GM23338 (cell line): Measurements from ENCODE around the gene TCTN3. TPM values are rescaled to one million over a fixed set of nuclear protein-coding genes. Genes with fewer than 3 reads are reported as not detected.

Experiments
- ATAC-seq: fragments of 200-7000 bp; cut with Tn5 transposase; 3 replicates; pipeline ENCODE4 v1.9.1; 2020
- DNase-seq: peaks from one replicate; pipeline ENCODE4 v3.0.0-alpha.2; 2015; ENCODE audit warnings: low spot score
- H2AFZ ChIP-seq: fragments of 200-600 bp; sonication (generic); 2 replicates; pipeline ENCODE4 v1.8.0; 2016; ENCODE audit warnings: antibody characterized with exemption, mild to moderate bottlenecking, moderate library complexity
- H3F3A ChIP-seq: fragments of 200-600 bp; sonication (generic); replicated peaks from 2 replicates; pipeline ENCODE4 v1.8.0; 2017; ENCODE audit warnings: antibody characterized with exemption, mixed run types, low read depth
- H3K27ac ChIP-seq: fragments of 200-600 bp; sonication (generic); 2 replicates; pipeline ENCODE4 v1.6.1; 2016; ENCODE audit warnings: low read depth
- H3K27me3 ChIP-seq: fragments of 200-600 bp; sonication (generic); 2 replicates; pipeline ENCODE4 v1.8.0; 2016; ENCODE audit warnings: mild to moderate bottlenecking, mixed run types, moderate library complexity; ENCODE audit not compliant: insufficient read depth
- H3K36me3 ChIP-seq: fragments of 200-600 bp; sonication (generic); 2 replicates; pipeline ENCODE4 v1.8.0; 2016; ENCODE audit warnings: mild to moderate bottlenecking; ENCODE audit not compliant: insufficient read depth
- H3K4me1 ChIP-seq: fragments of 200-600 bp; sonication (generic); 2 replicates; pipeline ENCODE4 v1.8.0; 2016; ENCODE audit warnings: mild to moderate bottlenecking, moderate library complexity; ENCODE audit not compliant: insufficient read depth
- H3K4me2 ChIP-seq: fragments of 200-600 bp; sonication (generic); 2 replicates; pipeline ENCODE4 v1.7.1; 2017; ENCODE audit warnings: mixed run types
- H3K4me3 ChIP-seq: fragments of 200-600 bp; sonication (generic); 2 replicates; pipeline ENCODE4 v1.6.1; 2016; ENCODE audit warnings: mixed run types
- H3K79me2 ChIP-seq: fragments of 200-600 bp; sonication (generic); replicated peaks from 2 replicates; pipeline ENCODE4 v1.8.0; 2017; ENCODE audit warnings: mild to moderate bottlenecking; ENCODE audit not compliant: insufficient read depth
- H3K9me2 ChIP-seq: fragments of 200-600 bp; sonication (generic); 2 replicates; pipeline ENCODE4 v1.8.0; 2017; ENCODE audit not compliant: insufficient read depth
- H4K20me1 ChIP-seq: fragments of 200-600 bp; sonication (generic); replicated peaks from 2 replicates; pipeline ENCODE4 v1.8.0; 2017; ENCODE audit warnings: mild to moderate bottlenecking; ENCODE audit not compliant: insufficient read depth
- H3K27ac Mint-ChIP-seq: 2 replicates; pipeline ENCODE4 v1.8.0; 2020; ENCODE audit warnings: inconsistent platforms, mild to moderate bottlenecking, moderate library complexity, mixed read lengths
- H3K27me3 Mint-ChIP-seq: 3 replicates; pipeline ENCODE4 v1.8.0; 2022; ENCODE audit warnings: low read depth, mild to moderate bottlenecking, moderate library complexity, mixed read lengths, inconsistent platforms; ENCODE audit not compliant: insufficient read depth, poor library complexity
- H3K36me3 Mint-ChIP-seq: 3 replicates; pipeline ENCODE4 v1.8.0; 2021; ENCODE audit warnings: low read depth, mild to moderate bottlenecking, inconsistent platforms, moderate library complexity, mixed read lengths
- H3K4me1 Mint-ChIP-seq: 3 replicates; pipeline ENCODE4 v1.8.0; 2020; ENCODE audit warnings: mild to moderate bottlenecking, inconsistent platforms, mixed read lengths
- H3K4me3 Mint-ChIP-seq: 3 replicates; pipeline ENCODE4 v1.8.0; 2021; ENCODE audit warnings: moderate library complexity, mild to moderate bottlenecking, inconsistent platforms, mixed read lengths
- H3K9me3 Mint-ChIP-seq: 3 replicates; pipeline ENCODE4 v1.8.0; 2020; ENCODE audit warnings: moderate library complexity, mild to moderate bottlenecking, inconsistent platforms, mixed read lengths
- EZH2 ChIP-seq: fragments of 200-600 bp; sonication (generic); IDR thresholded peaks from one replicate; pipeline ENCODE4 v1.8.0; 2017; ENCODE audit warnings: antibody characterized with exemption, mild to moderate bottlenecking, low read depth; ENCODE audit not compliant: unreplicated experiment
- EZH2phosphoT487 ChIP-seq: fragments of 200-600 bp; sonication (generic); IDR thresholded peaks from one replicate; pipeline ENCODE4 v1.8.1; 2018; ENCODE audit warnings: antibody characterized with exemption; ENCODE audit not compliant: unreplicated experiment
- JUNB ChIP-seq: IDR thresholded peaks from one replicate; pipeline ENCODE4 v1.6.1; 2016; ENCODE audit warnings: antibody characterized with exemption; ENCODE audit not compliant: unreplicated experiment
- NANOG ChIP-seq: IDR thresholded peaks from 2 replicates; pipeline ENCODE4 v1.6.1; 2016; ENCODE audit warnings: antibody characterized with exemption, borderline replicate concordance
- POLR2AphosphoS5 ChIP-seq: IDR thresholded peaks from 2 replicates; pipeline ENCODE4 v1.6.1; 2016; ENCODE audit warnings: antibody characterized with exemption, low read depth
- STAT1 ChIP-seq: IDR thresholded peaks from one replicate; pipeline ENCODE4 v1.6.1; 2016; ENCODE audit warnings: antibody characterized with exemption; ENCODE audit not compliant: unreplicated experiment
- ZNF114 ChIP-seq: fragments of 250-450 bp; sonication (Bioruptor Pico); IDR thresholded peaks from 2 replicates; pipeline ENCODE4 v1.5.0; 2020; ENCODE audit warnings: mild to moderate bottlenecking, moderate library complexity
- polyA plus RNA-seq: library from polyadenylated mRNA; unstranded; fragments of >200 nt; fragmentation: Nextera tagmentation; extraction: Ambion mirVana; gene quantifications from 2 replicates; pipeline ENCODE4 v1.2.1, GENCODE V29; 2016
- total RNA-seq: library from RNA; depleted of rRNA; stranded (reverse); fragments of >200 nt; shearing (Covaris generic); gene quantifications from 2 replicates; pipeline ENCODE4 v1.2.3, GENCODE V29; 2014
- TF ChIP-seq, protein P1 (sequence below): IDR thresholded peaks from 2 replicates; pipeline ENCODE4 v1.6.1; 2016; ENCODE audit warnings: antibody characterized with exemption
- TF ChIP-seq, protein P2 (sequence below): IDR thresholded peaks from one replicate; pipeline ENCODE4 v1.6.1; 2018; ENCODE audit warnings: antibody characterized with exemption; ENCODE audit not compliant: unreplicated experiment
- TF ChIP-seq, protein P3 (sequence below): fragments of 250-450 bp; sonication (Bioruptor Pico); IDR thresholded peaks from 2 replicates; pipeline ENCODE4 v1.5.0; 2020; ENCODE audit warnings: mild to moderate bottlenecking, moderate library complexity

The TCTN3 gene
- total and polyA plus RNA-seq, 2 experiments from 2014 or later, result 29.7 to 32.4 TPM

DNA sequence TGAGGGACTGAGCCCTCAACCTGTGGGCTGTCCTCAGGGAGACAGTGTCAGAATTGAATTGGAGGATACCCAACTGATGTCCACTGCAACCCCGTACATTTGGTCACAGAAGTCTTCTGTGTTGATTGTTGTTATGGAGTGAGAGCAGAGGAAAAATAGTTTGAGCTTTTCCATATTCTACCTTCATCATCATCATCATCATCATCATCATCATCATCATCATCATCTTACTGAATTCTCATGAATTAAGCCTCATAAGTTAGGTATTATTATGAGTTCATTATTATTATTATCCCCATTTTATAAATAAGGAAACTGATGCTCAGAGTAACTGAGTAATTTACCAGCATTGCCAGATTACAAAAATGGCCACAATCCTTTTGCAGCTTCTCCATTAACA is 45.6 kb downstream of the TCTN3 start:
- H3K36me3 Mint-ChIP-seq, result peaks cover 59% of the 10 kb centered on the region
- H3K4me3 Mint-ChIP-seq, result no peak overlapping the region
- TF ChIP-seq, protein P1, sequence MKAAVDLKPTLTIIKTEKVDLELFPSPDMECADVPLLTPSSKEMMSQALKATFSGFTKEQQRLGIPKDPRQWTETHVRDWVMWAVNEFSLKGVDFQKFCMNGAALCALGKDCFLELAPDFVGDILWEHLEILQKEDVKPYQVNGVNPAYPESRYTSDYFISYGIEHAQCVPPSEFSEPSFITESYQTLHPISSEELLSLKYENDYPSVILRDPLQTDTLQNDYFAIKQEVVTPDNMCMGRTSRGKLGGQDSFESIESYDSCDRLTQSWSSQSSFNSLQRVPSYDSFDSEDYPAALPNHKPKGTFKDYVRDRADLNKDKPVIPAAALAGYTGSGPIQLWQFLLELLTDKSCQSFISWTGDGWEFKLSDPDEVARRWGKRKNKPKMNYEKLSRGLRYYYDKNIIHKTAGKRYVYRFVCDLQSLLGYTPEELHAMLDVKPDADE, result no peak
- TF ChIP-seq EZH2 (no peak), POLR2AphosphoS5 (no peak)

DNA sequence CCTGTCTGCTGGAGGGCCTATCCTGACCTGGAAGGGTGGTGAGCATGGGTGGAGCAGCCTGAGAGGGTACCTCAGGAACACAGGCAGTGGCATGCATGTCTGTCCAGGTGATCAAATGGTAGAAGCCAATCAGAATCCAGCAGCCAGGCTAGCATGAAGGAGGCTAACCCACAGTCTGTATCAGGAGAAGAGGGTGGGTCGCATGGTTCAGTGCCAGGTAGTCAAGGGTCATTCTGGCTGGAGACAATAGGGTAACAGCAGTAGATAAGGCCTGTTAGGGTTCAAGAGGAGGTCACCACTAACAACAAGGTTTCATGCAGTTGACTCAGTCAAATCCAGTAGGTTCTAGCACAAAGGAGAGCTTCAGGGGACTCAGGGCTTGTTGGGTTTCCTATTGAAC is 47.6 kb downstream of the TCTN3 start:
- ATAC-seq (no peak), DNase-seq (no peak)
- H3K27ac ChIP-seq, result no peak overlapping the region
- Mint-ChIP-seq H3K27ac (no peak overlapping the region), H3K4me3 (no peak overlapping the region), H3K4me1 (peaks cover 8% of the 10 kb centered on the region; the same call in 2 of the 3 replicates), H3K9me3 (no peaks in the 10 kb centered on the region; the same call in 1 of the 3 replicates), H3K27me3 (no peaks in the 10 kb centered on the region), H3K36me3 (peaks cover 51% of the 10 kb centered on the region)
- no peak overlapping the region for H3K4me3 ChIP-seq
- no peak overlapping the region for H2AFZ ChIP-seq
- no peaks in the 10 kb centered on the region for H3F3A ChIP-seq
- 0 out of 2 replicates have a peak, but pooled peaks cover 7% of the 10 kb centered on the region for H3K4me1 ChIP-seq
- no peaks in the 10 kb centered on the region for H3K9me2 ChIP-seq
- peaks cover 7% of the 10 kb centered on the region for H4K20me1 ChIP-seq
- H3K79me2 ChIP-seq, result peaks cover 42% of the 10 kb centered on the region
- H3K36me3 ChIP-seq, result 0 out of 2 replicates have a peak, but pooled peaks cover 19% of the 10 kb centered on the region
- H3K4me2 ChIP-seq, result no peak overlapping the region
- no peaks in the 10 kb centered on the region for H3K27me3 ChIP-seq
- TF ChIP-seq JUNB, result no peak
- TF ChIP-seq EZH2phosphoT487, result no peak
- TF ChIP-seq, protein P1, result no peak
- TF ChIP-seq EZH2, result no peak
- TF ChIP-seq NANOG, result no peak
- TF ChIP-seq, protein P2, sequence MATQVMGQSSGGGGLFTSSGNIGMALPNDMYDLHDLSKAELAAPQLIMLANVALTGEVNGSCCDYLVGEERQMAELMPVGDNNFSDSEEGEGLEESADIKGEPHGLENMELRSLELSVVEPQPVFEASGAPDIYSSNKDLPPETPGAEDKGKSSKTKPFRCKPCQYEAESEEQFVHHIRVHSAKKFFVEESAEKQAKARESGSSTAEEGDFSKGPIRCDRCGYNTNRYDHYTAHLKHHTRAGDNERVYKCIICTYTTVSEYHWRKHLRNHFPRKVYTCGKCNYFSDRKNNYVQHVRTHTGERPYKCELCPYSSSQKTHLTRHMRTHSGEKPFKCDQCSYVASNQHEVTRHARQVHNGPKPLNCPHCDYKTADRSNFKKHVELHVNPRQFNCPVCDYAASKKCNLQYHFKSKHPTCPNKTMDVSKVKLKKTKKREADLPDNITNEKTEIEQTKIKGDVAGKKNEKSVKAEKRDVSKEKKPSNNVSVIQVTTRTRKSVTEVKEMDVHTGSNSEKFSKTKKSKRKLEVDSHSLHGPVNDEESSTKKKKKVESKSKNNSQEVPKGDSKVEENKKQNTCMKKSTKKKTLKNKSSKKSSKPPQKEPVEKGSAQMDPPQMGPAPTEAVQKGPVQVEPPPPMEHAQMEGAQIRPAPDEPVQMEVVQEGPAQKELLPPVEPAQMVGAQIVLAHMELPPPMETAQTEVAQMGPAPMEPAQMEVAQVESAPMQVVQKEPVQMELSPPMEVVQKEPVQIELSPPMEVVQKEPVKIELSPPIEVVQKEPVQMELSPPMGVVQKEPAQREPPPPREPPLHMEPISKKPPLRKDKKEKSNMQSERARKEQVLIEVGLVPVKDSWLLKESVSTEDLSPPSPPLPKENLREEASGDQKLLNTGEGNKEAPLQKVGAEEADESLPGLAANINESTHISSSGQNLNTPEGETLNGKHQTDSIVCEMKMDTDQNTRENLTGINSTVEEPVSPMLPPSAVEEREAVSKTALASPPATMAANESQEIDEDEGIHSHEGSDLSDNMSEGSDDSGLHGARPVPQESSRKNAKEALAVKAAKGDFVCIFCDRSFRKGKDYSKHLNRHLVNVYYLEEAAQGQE, result no peak
- TF ChIP-seq, protein P3, sequence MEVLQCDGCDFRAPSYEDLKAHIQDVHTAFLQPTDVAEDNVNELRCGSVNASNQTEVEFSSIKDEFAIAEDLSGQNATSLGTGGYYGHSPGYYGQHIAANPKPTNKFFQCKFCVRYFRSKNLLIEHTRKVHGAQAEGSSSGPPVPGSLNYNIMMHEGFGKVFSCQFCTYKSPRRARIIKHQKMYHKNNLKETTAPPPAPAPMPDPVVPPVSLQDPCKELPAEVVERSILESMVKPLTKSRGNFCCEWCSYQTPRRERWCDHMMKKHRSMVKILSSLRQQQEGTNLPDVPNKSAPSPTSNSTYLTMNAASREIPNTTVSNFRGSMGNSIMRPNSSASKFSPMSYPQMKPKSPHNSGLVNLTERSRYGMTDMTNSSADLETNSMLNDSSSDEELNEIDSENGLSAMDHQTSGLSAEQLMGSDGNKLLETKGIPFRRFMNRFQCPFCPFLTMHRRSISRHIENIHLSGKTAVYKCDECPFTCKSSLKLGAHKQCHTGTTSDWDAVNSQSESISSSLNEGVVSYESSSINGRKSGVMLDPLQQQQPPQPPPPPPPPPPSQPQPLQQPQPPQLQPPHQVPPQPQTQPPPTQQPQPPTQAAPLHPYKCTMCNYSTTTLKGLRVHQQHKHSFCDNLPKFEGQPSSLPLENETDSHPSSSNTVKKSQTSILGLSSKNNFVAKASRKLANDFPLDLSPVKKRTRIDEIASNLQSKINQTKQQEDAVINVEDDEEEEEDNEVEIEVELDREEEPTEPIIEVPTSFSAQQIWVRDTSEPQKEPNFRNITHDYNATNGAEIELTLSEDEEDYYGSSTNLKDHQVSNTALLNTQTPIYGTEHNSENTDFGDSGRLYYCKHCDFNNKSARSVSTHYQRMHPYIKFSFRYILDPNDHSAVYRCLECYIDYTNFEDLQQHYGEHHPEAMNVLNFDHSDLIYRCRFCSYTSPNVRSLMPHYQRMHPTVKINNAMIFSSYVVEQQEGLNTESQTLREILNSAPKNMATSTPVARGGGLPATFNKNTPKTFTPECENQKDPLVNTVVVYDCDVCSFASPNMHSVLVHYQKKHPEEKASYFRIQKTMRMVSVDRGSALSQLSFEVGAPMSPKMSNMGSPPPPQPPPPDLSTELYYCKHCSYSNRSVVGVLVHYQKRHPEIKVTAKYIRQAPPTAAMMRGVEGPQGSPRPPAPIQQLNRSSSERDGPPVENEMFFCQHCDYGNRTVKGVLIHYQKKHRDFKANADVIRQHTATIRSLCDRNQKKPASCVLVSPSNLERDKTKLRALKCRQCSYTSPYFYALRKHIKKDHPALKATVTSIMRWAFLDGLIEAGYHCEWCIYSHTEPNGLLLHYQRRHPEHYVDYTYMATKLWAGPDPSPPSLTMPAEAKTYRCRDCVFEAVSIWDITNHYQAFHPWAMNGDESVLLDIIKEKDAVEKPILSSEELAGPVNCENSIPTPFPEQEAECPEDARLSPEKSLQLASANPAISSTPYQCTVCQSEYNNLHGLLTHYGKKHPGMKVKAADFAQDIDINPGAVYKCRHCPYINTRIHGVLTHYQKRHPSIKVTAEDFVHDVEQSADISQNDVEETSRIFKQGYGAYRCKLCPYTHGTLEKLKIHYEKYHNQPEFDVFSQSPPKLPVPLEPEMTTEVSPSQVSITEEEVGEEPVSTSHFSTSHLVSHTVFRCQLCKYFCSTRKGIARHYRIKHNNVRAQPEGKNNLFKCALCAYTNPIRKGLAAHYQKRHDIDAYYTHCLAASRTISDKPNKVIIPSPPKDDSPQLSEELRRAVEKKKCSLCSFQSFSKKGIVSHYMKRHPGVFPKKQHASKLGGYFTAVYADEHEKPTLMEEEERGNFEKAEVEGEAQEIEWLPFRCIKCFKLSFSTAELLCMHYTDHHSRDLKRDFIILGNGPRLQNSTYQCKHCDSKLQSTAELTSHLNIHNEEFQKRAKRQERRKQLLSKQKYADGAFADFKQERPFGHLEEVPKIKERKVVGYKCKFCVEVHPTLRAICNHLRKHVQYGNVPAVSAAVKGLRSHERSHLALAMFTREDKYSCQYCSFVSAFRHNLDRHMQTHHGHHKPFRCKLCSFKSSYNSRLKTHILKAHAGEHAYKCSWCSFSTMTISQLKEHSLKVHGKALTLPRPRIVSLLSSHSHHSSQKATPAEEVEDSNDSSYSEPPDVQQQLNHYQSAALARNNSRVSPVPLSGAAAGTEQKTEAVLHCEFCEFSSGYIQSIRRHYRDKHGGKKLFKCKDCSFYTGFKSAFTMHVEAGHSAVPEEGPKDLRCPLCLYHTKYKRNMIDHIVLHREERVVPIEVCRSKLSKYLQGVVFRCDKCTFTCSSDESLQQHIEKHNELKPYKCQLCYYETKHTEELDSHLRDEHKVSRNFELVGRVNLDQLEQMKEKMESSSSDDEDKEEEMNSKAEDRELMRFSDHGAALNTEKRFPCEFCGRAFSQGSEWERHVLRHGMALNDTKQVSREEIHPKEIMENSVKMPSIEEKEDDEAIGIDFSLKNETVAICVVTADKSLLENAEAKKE (CRISPR knock-in tag), result no peak
- TF ChIP-seq ZNF114, result no peak
- no peak for TF ChIP-seq STAT1

More for the DNA sequence above, 45.6 kb downstream of the TCTN3 start:
- Histone ChIP-seq H3K4me2 (no peak overlapping the region), H3K27ac (no peak overlapping the region), H3K4me1 (0 out of 2 replicates have a peak, but pooled peaks cover 7% of the 10 kb centered on the region), H4K20me1 (peaks cover 7% of the 10 kb centered on the region), H3F3A (no peaks in the 10 kb centered on the region), H3K79me2 (peaks cover 58% of the 10 kb centered on the region), H3K9me2 (no peaks in the 10 kb centered on the region), H3K27me3 (no peaks in the 10 kb centered on the region), H3K36me3 (peaks cover 30% of the 10 kb centered on the region; the same call in 1 of the 2 replicates), H2AFZ (no peak overlapping the region), H3K4me3 (no peak overlapping the region)
- no peak overlapping the region for H3K27ac Mint-ChIP-seq
- DNase-seq (no peak), ATAC-seq (no peak)
- peaks cover 1% of the 10 kb centered on the region for H3K27me3 Mint-ChIP-seq
- peaks cover 8% of the 10 kb centered on the region; the same call in 2 of the 3 replicates for H3K4me1 Mint-ChIP-seq
- H3K9me3 Mint-ChIP-seq, result peaks cover 6% of the 10 kb centered on the region; the same call in 1 of the 3 replicates
